C4-2B (cell line): Measurements from ENCODE around the gene RAB8A.

Source experiments
- ZFX ChIP-seq: fragments of 450-650 bp; IDR thresholded peaks from 2 replicates; pipeline ENCODE4 v1.6.1; 2017
- TF ChIP-seq, protein P1 (sequence below): fragments of 450-650 bp; conservative IDR thresholded peaks from 2 replicates; pipeline ENCODE4 v1.5.1; 2017; ENCODE audit warnings: mild to moderate bottlenecking

DNA sequence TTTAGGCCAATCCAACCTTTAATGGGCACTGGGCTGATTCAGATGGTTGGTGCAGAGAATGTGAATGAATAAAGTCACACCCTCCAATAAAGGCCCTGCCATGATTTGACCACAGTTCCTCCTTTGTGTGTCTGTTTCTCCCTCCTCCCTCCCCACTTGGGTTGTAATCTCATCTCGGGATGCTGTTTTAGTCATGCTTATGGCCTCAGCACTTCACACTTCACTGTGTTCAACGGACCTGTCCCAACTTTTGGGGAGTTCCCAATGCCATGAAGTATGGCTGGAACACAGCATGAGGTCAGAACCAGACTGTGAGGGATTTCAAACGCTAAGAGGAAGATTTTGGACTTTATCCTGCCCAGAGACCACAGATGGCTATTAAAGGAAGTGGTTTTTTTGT is 5.6 kb upstream of the RAB8A start:
- TF ChIP-seq, protein P1, sequence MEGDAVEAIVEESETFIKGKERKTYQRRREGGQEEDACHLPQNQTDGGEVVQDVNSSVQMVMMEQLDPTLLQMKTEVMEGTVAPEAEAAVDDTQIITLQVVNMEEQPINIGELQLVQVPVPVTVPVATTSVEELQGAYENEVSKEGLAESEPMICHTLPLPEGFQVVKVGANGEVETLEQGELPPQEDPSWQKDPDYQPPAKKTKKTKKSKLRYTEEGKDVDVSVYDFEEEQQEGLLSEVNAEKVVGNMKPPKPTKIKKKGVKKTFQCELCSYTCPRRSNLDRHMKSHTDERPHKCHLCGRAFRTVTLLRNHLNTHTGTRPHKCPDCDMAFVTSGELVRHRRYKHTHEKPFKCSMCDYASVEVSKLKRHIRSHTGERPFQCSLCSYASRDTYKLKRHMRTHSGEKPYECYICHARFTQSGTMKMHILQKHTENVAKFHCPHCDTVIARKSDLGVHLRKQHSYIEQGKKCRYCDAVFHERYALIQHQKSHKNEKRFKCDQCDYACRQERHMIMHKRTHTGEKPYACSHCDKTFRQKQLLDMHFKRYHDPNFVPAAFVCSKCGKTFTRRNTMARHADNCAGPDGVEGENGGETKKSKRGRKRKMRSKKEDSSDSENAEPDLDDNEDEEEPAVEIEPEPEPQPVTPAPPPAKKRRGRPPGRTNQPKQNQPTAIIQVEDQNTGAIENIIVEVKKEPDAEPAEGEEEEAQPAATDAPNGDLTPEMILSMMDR: no peak
- TF ChIP-seq ZFX: no peak
